Measurements from ENCODE around the gene EQTN. TPM values are rescaled to one million over a fixed set of nuclear protein-coding genes. Genes with fewer than 3 reads are reported as not detected.

The EQTN gene
- total RNA-seq, 1 experiment from 2014 or later: not detected

- no TSS peak for BruUV-seq (replicated peaks)
- RAD21 ChIA-PET (ENCODE audit: low non-redundant PET in 1 of 2, low total read pairs in 2 of 2, uncharacterized antibody in 2 of 2, unreplicated experiment in 2 of 2): no interaction called here
Observed at GRCh38 chr9:27282269-27282668, 14.7 kb downstream of the EQTN start.

GRCh38 chr9:27280860-27281259, 16.1 kb downstream of the EQTN start:
- Histone ChIP-seq H3K4me1 (ENCODE audit: control insufficient read depth in 1 of 2, insufficient read depth in 2 of 2, low read length in 2 of 2) (no peaks in the 10 kb centered on the region; a peak in 1 of 4 replicates), H3K4me3 (replicated peaks in 1 of 2; ENCODE audit: low read depth in 1 of 2, low read length in 2 of 2) (no peak overlapping the region), H2AFZ (ENCODE audit: low read depth, low read length, poor library complexity, severe bottlenecking) (no peak overlapping the region), H3K27ac (ENCODE audit: low read depth, low read length) (no peak overlapping the region), H3K4me2 (ENCODE audit: low read length) (no peak overlapping the region), H3K36me3 (ENCODE audit: control insufficient read depth in 1 of 2, insufficient read depth in 2 of 2, low read length in 2 of 2) (no peaks in the 10 kb centered on the region), H3K27me3 (ENCODE audit: insufficient read depth, low read length) (peaks cover 6% of the 10 kb centered on the region; the same call in 1 of the 2 replicates), H3K79me2 (ENCODE audit: insufficient read depth, low read length) (no peaks in the 10 kb centered on the region), H3K9ac (ENCODE audit: low read length) (no peak overlapping the region), H3K9me3 (ENCODE audit: control insufficient read depth in 1 of 2, insufficient read depth in 1 of 2, low read depth in 1 of 2, low read length in 2 of 2) (no peaks in the 10 kb centered on the region), H3K9me2 (ENCODE audit: insufficient read depth) (no peaks in the 10 kb centered on the region), H4K20me1 (ENCODE audit: insufficient read depth) (no peaks in the 10 kb centered on the region)
- ATAC-seq (no peak), DNase-seq (ENCODE audit: low read depth, low spot score) (no peak)
- RAD21 ChIA-PET (ENCODE audit: low non-redundant PET in 1 of 2, low total read pairs in 2 of 2, uncharacterized antibody in 2 of 2, unreplicated experiment in 2 of 2): no interaction called here
- intact Hi-C loops (cut with micrococcal nuclease): no loop called here
- no TSS peak for BruUV-seq (replicated peaks)
- CTCF ChIA-PET: no interaction called here
- POLR2A ChIA-PET: no interaction called here
- TF ChIP-seq EZH2phosphoT487 (IDR thresholded peaks at IDR 0.05; ENCODE audit: borderline replicate concordance) (no peak), SP1 (IDR thresholded peaks at IDR 0.05; ENCODE audit: low read depth) (no peak), EZH2 (IDR thresholded peaks at IDR 0.05) (no peak), ZFX (IDR thresholded peaks at IDR 0.05) (no peak)
- TF ChIP-seq, protein P1, sequence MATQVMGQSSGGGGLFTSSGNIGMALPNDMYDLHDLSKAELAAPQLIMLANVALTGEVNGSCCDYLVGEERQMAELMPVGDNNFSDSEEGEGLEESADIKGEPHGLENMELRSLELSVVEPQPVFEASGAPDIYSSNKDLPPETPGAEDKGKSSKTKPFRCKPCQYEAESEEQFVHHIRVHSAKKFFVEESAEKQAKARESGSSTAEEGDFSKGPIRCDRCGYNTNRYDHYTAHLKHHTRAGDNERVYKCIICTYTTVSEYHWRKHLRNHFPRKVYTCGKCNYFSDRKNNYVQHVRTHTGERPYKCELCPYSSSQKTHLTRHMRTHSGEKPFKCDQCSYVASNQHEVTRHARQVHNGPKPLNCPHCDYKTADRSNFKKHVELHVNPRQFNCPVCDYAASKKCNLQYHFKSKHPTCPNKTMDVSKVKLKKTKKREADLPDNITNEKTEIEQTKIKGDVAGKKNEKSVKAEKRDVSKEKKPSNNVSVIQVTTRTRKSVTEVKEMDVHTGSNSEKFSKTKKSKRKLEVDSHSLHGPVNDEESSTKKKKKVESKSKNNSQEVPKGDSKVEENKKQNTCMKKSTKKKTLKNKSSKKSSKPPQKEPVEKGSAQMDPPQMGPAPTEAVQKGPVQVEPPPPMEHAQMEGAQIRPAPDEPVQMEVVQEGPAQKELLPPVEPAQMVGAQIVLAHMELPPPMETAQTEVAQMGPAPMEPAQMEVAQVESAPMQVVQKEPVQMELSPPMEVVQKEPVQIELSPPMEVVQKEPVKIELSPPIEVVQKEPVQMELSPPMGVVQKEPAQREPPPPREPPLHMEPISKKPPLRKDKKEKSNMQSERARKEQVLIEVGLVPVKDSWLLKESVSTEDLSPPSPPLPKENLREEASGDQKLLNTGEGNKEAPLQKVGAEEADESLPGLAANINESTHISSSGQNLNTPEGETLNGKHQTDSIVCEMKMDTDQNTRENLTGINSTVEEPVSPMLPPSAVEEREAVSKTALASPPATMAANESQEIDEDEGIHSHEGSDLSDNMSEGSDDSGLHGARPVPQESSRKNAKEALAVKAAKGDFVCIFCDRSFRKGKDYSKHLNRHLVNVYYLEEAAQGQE (IDR thresholded peaks at IDR 0.05; ENCODE audit: low read depth): no peak
- TF ChIP-seq, protein P2, sequence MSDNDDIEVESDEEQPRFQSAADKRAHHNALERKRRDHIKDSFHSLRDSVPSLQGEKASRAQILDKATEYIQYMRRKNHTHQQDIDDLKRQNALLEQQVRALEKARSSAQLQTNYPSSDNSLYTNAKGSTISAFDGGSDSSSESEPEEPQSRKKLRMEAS (IDR thresholded peaks at IDR 0.05): no peak

More at GRCh38 chr9:27282269-27282668, 14.7 kb downstream of the EQTN start:
- Histone ChIP-seq H3K9ac (ENCODE audit: low read length) (no peak overlapping the region), H3K27me3 (ENCODE audit: insufficient read depth, low read length) (peaks cover 15% of the 10 kb centered on the region), H3K79me2 (ENCODE audit: insufficient read depth, low read length) (no peaks in the 10 kb centered on the region), H3K9me2 (ENCODE audit: insufficient read depth) (no peaks in the 10 kb centered on the region), H3K4me2 (ENCODE audit: low read length) (no peak overlapping the region), H3K4me1 (ENCODE audit: control insufficient read depth in 1 of 2, insufficient read depth in 2 of 2, low read length in 2 of 2) (no peaks in the 10 kb centered on the region), H3K27ac (ENCODE audit: low read depth, low read length) (no peak overlapping the region), H3K36me3 (ENCODE audit: control insufficient read depth in 1 of 2, insufficient read depth in 2 of 2, low read length in 2 of 2) (no peaks in the 10 kb centered on the region), H3K9me3 (ENCODE audit: control insufficient read depth in 1 of 2, insufficient read depth in 1 of 2, low read depth in 1 of 2, low read length in 2 of 2) (no peaks in the 10 kb centered on the region), H3K4me3 (replicated peaks in 1 of 2; ENCODE audit: low read depth in 1 of 2, low read length in 2 of 2) (no peak overlapping the region), H4K20me1 (ENCODE audit: insufficient read depth) (no peaks in the 10 kb centered on the region), H2AFZ (ENCODE audit: low read depth, low read length, poor library complexity, severe bottlenecking) (no peak overlapping the region)
- ChIA-PET CTCF (no interaction called here), POLR2A (no interaction called here)
- intact Hi-C loops (cut with micrococcal nuclease): no loop called here
- ATAC-seq (no peak), DNase-seq (ENCODE audit: low read depth, low spot score) (no peak)
- no peak for TF ChIP-seq EZH2phosphoT487 (IDR thresholded peaks at IDR 0.05; ENCODE audit: borderline replicate concordance)
- no peak for TF ChIP-seq CEBPB (IDR thresholded peaks at IDR 0.05; ENCODE audit: low read depth)
- no peak for TF ChIP-seq SIN3A (IDR thresholded peaks at IDR 0.05; ENCODE audit: low read depth)
- no peak for TF ChIP-seq JUND (IDR thresholded peaks at IDR 0.05)
- TF ChIP-seq CTCF (IDR thresholded peaks at IDR 0.05 in 2 of 3, conservative IDR thresholded peaks at IDR 0.05 in 1 of 3; ENCODE audit: borderline replicate concordance in 1 of 3, insufficient read depth in 1 of 3, low read depth in 2 of 3, low read length in 2 of 3): no peak
- no peak for TF ChIP-seq CBX3 (IDR thresholded peaks at IDR 0.05; ENCODE audit: low read depth)
- no peak for TF ChIP-seq EGR1 (IDR thresholded peaks at IDR 0.05; ENCODE audit: low read depth)

Measured in HCT116 (cell line).